Gastrocnemius medialis (tissue), 4 donors: ENCODE results near the gene ATP2C2.

ENCODE experiments used
- POLR2A ChIP-seq, 2 donors: fragments of 450-650 bp; IDR thresholded peaks; one replicate each; pipeline ENCODE4 v1.6.1; 2017; ENCODE audit warnings: antibody characterized with exemption in 2 of 2, mild to moderate bottlenecking in 2 of 2, moderate library complexity in 2 of 2
- TF ChIP-seq, protein P1 (sequence below), 5 experiments: fragments of 450-650 bp in 3 of 5; fragments of 200-600 bp in 2 of 5; sonication (generic) in 2 of 5; IDR thresholded peaks in 4 of 5; conservative IDR thresholded peaks in 1 of 5; 1 replicate in 4 of 5; 2 replicates in 1 of 5; pipeline ENCODE4 v1.5.1; 2016 to 2019; ENCODE audit warnings: antibody characterized with exemption in 5 of 5, mild to moderate bottlenecking in 3 of 5, moderate library complexity in 3 of 5

DNA sequence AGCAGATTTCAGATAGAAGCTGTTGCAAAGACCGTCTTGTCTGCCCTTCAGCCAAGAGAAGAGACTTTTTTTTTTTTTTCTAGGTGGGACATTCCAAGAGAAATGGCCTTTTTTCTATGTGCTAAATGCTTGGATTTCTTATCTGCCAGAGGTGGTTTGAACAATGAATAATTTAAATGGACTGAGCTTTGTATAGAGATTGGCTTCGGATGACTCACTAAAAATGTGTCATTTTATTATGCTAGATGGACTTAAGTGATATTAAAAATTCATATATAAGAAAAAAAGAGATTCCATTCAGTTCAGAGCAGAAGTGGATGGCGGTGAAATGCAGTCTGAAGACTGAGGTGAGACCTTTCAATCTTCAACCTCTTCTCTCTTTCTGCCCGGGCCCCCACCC lies 77.7 kb downstream of the ATP2C2 start:
- TF ChIP-seq, protein P1, sequence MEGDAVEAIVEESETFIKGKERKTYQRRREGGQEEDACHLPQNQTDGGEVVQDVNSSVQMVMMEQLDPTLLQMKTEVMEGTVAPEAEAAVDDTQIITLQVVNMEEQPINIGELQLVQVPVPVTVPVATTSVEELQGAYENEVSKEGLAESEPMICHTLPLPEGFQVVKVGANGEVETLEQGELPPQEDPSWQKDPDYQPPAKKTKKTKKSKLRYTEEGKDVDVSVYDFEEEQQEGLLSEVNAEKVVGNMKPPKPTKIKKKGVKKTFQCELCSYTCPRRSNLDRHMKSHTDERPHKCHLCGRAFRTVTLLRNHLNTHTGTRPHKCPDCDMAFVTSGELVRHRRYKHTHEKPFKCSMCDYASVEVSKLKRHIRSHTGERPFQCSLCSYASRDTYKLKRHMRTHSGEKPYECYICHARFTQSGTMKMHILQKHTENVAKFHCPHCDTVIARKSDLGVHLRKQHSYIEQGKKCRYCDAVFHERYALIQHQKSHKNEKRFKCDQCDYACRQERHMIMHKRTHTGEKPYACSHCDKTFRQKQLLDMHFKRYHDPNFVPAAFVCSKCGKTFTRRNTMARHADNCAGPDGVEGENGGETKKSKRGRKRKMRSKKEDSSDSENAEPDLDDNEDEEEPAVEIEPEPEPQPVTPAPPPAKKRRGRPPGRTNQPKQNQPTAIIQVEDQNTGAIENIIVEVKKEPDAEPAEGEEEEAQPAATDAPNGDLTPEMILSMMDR (IDR thresholded peaks at IDR 0.05 in 4 of 5, conservative IDR thresholded peaks at IDR 0.05 in 1 of 5) = no peak
- no peak for TF ChIP-seq POLR2A (IDR thresholded peaks at IDR 0.05)
